Adrenal gland (tissue), 5 donors: ENCODE measurements around the gene PRSS38.

Source experiments
- POLR2A ChIP-seq, 2 donors: fragments of 450-650 bp; IDR thresholded peaks; one replicate each; pipeline ENCODE4 v1.6.1; 2017; ENCODE audit warnings: antibody characterized with exemption in 2 of 2, mild to moderate bottlenecking in 2 of 2, moderate library complexity in 1 of 2
- TF ChIP-seq, protein P1 (sequence below), 6 experiments: fragments of 450-650 bp in 4 of 6; fragments of 200-600 bp in 2 of 6; sonication (generic) in 1 of 6; IDR thresholded peaks; 1 replicate in 5 of 6; 2 replicates in 1 of 6; pipeline versions ENCODE4 v1.5.1 to v1.8.0; 2016 to 2021; ENCODE audit warnings: antibody characterized with exemption in 6 of 6, mild to moderate bottlenecking in 2 of 6, moderate library complexity in 1 of 6
- donor health status: DM: no; HTN: no; CAD: no.

DNA sequence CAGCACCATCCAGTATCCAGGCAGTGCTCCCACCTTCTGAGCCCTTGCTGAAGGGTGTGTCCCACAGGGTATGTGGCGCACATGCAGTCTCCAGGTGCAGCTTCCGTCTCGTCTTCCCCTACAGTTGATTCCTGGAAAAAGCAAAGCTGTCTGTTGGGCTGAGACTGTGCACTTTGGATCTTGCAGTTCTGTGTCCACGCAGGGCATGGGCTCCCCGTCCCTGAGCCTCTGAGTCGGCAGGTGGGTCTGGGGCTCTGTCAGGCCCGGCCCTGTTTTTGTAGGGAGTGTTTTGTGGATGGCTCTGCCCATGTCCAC is 47.4 kb upstream of the PRSS38 start:
- TF ChIP-seq POLR2A (IDR thresholded peaks at IDR 0.05), result no peak
- TF ChIP-seq, protein P1, sequence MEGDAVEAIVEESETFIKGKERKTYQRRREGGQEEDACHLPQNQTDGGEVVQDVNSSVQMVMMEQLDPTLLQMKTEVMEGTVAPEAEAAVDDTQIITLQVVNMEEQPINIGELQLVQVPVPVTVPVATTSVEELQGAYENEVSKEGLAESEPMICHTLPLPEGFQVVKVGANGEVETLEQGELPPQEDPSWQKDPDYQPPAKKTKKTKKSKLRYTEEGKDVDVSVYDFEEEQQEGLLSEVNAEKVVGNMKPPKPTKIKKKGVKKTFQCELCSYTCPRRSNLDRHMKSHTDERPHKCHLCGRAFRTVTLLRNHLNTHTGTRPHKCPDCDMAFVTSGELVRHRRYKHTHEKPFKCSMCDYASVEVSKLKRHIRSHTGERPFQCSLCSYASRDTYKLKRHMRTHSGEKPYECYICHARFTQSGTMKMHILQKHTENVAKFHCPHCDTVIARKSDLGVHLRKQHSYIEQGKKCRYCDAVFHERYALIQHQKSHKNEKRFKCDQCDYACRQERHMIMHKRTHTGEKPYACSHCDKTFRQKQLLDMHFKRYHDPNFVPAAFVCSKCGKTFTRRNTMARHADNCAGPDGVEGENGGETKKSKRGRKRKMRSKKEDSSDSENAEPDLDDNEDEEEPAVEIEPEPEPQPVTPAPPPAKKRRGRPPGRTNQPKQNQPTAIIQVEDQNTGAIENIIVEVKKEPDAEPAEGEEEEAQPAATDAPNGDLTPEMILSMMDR (IDR thresholded peaks at IDR 0.05), result no peak
